Chondrocyte (in vitro differentiated cells): ENCODE results near the gene ZNF765. TPM values are rescaled to one million over a fixed set of nuclear protein-coding genes. Genes with fewer than 3 reads are reported as not detected.
A peak's percentile ranks its signal among the peaks of the same experiment; 100 is the strongest.
"Not testable (repeated sequence)": the region's sequence is repeated elsewhere in the genome, so short reads cannot be mapped to it uniquely, and the experiment has no call there.

Experiments
- DNase-seq: peaks from one replicate; pipeline ENCODE4 v3.0.0; 2021; ENCODE audit warnings: mixed read lengths, low spot score
- H3K27ac Mint-ChIP-seq: one replicate; pipeline ENCODE4 v1.8.0; 2021; ENCODE audit warnings: mild to moderate bottlenecking, moderate library complexity, mixed read lengths; ENCODE audit not compliant: unreplicated experiment
- H3K27me3 Mint-ChIP-seq: 2 replicates; pipeline ENCODE4 v1.8.0; 2021; ENCODE audit warnings: low read depth, mixed read lengths
- H3K36me3 Mint-ChIP-seq: 2 replicates; pipeline ENCODE4 v1.8.0; 2021; ENCODE audit warnings: low read depth, mixed read lengths
- H3K4me1 Mint-ChIP-seq: 2 replicates; pipeline ENCODE4 v1.8.0; 2021; ENCODE audit warnings: low read depth, mild to moderate bottlenecking, mixed read lengths
- H3K4me3 Mint-ChIP-seq: one replicate; pipeline ENCODE4 v1.8.0; 2021; ENCODE audit warnings: mild to moderate bottlenecking, moderate library complexity, mixed read lengths; ENCODE audit not compliant: unreplicated experiment
- H3K9me3 Mint-ChIP-seq: 2 replicates; pipeline ENCODE4 v1.8.0; 2021; ENCODE audit warnings: low read depth, mixed read lengths
- long read RNA-seq: library from polyadenylated mRNA; stranded (forward); transcript quantifications from one replicate; pipeline ENCODE4 v2.0.0, GENCODE V29; 2021
- total RNA-seq: library from RNA; stranded (reverse); gene quantifications from 3 replicates; pipeline ENCODE4 v1.2.1, GENCODE V29; 2021
- TF ChIP-seq, protein P1 (sequence below): fragments of 200-600 bp; sonication (generic); IDR thresholded peaks from 2 replicates; pipeline ENCODE4 v1.5.0; 2021; ENCODE audit warnings: antibody characterized with exemption, mild to moderate bottlenecking, moderate library complexity

ZNF765 gene
- 6.5 to 12.2 TPM (median 7.3 TPM) in 3 replicates for total RNA-seq
- long read RNA-seq, full-length matches to known transcripts: 10 of 14 reads
- long read RNA-seq, partial matches to known transcripts: 0 of 14 reads
- long read RNA-seq, other reads (novel, unspliced or antisense): 4 of 14 reads

GRCh38 chr19:53394974-53395839 is at the start of gene ZNF765:
Gene ZNF765, plus strand, starts transcription at chr19:53395149. Its CDS starts 2,867 bp downstream, at chr19:53398016.
- no peaks in the 10 kb centered on the region for H3K27me3 Mint-ChIP-seq
- TF ChIP-seq, protein P1, sequence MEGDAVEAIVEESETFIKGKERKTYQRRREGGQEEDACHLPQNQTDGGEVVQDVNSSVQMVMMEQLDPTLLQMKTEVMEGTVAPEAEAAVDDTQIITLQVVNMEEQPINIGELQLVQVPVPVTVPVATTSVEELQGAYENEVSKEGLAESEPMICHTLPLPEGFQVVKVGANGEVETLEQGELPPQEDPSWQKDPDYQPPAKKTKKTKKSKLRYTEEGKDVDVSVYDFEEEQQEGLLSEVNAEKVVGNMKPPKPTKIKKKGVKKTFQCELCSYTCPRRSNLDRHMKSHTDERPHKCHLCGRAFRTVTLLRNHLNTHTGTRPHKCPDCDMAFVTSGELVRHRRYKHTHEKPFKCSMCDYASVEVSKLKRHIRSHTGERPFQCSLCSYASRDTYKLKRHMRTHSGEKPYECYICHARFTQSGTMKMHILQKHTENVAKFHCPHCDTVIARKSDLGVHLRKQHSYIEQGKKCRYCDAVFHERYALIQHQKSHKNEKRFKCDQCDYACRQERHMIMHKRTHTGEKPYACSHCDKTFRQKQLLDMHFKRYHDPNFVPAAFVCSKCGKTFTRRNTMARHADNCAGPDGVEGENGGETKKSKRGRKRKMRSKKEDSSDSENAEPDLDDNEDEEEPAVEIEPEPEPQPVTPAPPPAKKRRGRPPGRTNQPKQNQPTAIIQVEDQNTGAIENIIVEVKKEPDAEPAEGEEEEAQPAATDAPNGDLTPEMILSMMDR: peak; percentile 79
- H3K4me3 Mint-ChIP-seq: peak within 1 kb of the TSS; percentile 98
- H3K4me1 Mint-ChIP-seq: peaks cover 24% of the 10 kb centered on the region
- H3K36me3 Mint-ChIP-seq: peaks cover 14% of the 10 kb centered on the region
- peaks cover 8% of the 10 kb centered on the region for H3K9me3 Mint-ChIP-seq
- H3K27ac Mint-ChIP-seq: peak within 1 kb of the TSS; percentile 93
- DNase-seq: peak; percentile 97

DNA sequence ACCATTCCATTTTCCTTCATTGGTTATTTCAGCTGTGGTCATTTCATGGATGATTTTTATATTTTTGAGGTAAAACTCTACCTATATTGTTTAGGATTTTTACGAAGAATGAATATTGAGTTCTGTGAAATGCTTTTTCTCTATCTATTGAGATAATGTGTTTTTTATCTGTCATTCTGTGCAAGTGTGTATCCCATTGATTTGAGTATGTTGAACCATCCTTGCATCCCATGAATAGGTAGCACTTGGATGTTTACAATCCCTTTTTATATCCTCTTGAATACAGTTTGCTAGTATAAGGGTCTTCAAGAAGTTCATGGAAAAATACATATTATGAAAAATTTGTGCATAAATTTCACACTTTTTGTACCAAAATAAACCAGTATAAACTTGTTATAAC is 39.2 kb upstream of the ZNF765 start:
- Mint-ChIP-seq H3K36me3 (peaks cover 51% of the 10 kb centered on the region), H3K9me3 (peaks cover 66% of the 10 kb centered on the region), H3K4me3 (no peak overlapping the region)

GRCh38 chr19:53357821-53358581 is 36.9 kb upstream of the ZNF765 start:
- DNase-seq: no peak
- Mint-ChIP-seq H3K4me3 (no peak overlapping the region), H3K27me3 (no peaks in the 10 kb centered on the region), H3K27ac (peak overlapping the region; percentile 22), H3K36me3 (peaks cover 28% of the 10 kb centered on the region), H3K4me1 (no peaks in the 10 kb centered on the region), H3K9me3 (peaks cover 48% of the 10 kb centered on the region)
- TF ChIP-seq, protein P1: no peak

More for the DNA sequence above, 39.2 kb upstream of the ZNF765 start:
- H3K27me3 Mint-ChIP-seq: no peaks in the 10 kb centered on the region
- H3K4me1 Mint-ChIP-seq: no peaks in the 10 kb centered on the region
- no peak for DNase-seq
- TF ChIP-seq, protein P1: no peak
- no peak overlapping the region for H3K27ac Mint-ChIP-seq

DNA sequence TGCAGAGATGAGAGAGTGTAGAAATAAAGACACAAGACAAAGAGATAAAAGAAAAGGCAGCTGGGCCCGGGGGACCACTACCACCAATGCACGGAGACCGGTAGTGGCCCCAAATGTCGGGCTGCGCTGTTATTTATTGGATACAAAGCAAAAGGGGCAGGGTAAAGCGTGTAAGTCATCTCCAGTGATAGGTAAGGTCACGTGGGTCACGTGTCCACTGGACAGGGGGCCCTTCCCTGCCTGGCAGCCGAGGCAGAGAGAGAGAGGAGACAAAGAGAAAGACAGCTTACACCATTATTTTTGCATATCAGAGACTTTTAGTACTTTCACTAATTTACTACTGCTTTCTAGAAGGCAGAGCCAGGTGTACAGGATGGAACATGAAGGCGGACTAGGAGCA is 34.9 kb upstream of the ZNF765 start:
- not testable (repeated sequence) for H3K27ac Mint-ChIP-seq, DNase-seq, H3K4me3 Mint-ChIP-seq, H3K27me3 Mint-ChIP-seq, H3K4me1 Mint-ChIP-seq
- Mint-ChIP-seq H3K9me3 (peaks cover 36% of the 10 kb centered on the region), H3K36me3 (peaks cover 14% of the 10 kb centered on the region)

GRCh38 chr19:53365134-53365898 is 29.6 kb upstream of the ZNF765 start, which contains the start of gene ZNF525:
Gene ZNF525, plus strand, starts transcription at chr19:53365705. Its CDS starts 6,577 bp downstream, at chr19:53372282.
- Mint-ChIP-seq H3K4me1 (peaks cover 18% of the 10 kb centered on the region), H3K4me3 (peak within 1 kb of the TSS; percentile 92), H3K36me3 (peaks cover 2% of the 10 kb centered on the region), H3K27ac (peak within 1 kb of the TSS; percentile 83), H3K9me3 (peaks cover 4% of the 10 kb centered on the region), H3K27me3 (no peaks in the 10 kb centered on the region)
- peak; percentile 94 for DNase-seq
- TF ChIP-seq, protein P1: peak; percentile 62
